Kidney tubule cell (primary cell): ENCODE measurements around the gene DOCK10.

ENCODE experiments used
- DNase-seq: peaks from one replicate; pipeline ENCODE4 v3.0.0-alpha.2; 2018; ENCODE audit warnings: low spot score

Gene DOCK10

GRCh38 chr2:225011585-225011984, 30.7 kb downstream of the DOCK10 start:
- no peak for DNase-seq

GRCh38 chr2:225010804-225011203, 31.5 kb downstream of the DOCK10 start:
- DNase-seq: peak; percentile 76

GRCh38 chr2:225009768-225010167, 32.5 kb downstream of the DOCK10 start:
- peak; percentile 83 for DNase-seq

GRCh38 chr2:225008935-225009334, 33.3 kb downstream of the DOCK10 start:
- DNase-seq: peak; percentile 19

GRCh38 chr2:225008179-225008856, 34.0 kb downstream of the DOCK10 start:
- DNase-seq: no peak

- DNase-seq: no peak
Measured at GRCh38 chr2:225006730-225007129, 35.5 kb downstream of the DOCK10 start.

GRCh38 chr2:225004597-225004996, 37.7 kb downstream of the DOCK10 start:
- peak; percentile 80 for DNase-seq

GRCh38 chr2:225002656-225003045, 39.6 kb downstream of the DOCK10 start:
- DNase-seq: peak; percentile 95

GRCh38 chr2:225002039-225002655, 40.1 kb downstream of the DOCK10 start:
- DNase-seq: peak; percentile 66

GRCh38 chr2:224999754-225000153, 42.5 kb downstream of the DOCK10 start:
- DNase-seq: no peak

- DNase-seq: no peak
Measured at GRCh38 chr2:224999321-224999720, 42.9 kb downstream of the DOCK10 start.

- DNase-seq: no peak
Measured at GRCh38 chr2:224997802-224998201, 44.5 kb downstream of the DOCK10 start.

- no peak for DNase-seq
Measured at GRCh38 chr2:224995419-224995818, 46.8 kb downstream of the DOCK10 start.

GRCh38 chr2:224994242-224994823, 47.9 kb downstream of the DOCK10 start:
- no peak for DNase-seq

- DNase-seq: no peak
Measured at GRCh38 chr2:224990710-224991109, 51.6 kb downstream of the DOCK10 start.

- peak; percentile 27 for DNase-seq
Measured at GRCh38 chr2:224987733-224988132, 54.5 kb downstream of the DOCK10 start.

GRCh38 chr2:224986477-224986876, 55.8 kb downstream of the DOCK10 start:
- DNase-seq: no peak

- DNase-seq: no peak
Measured at GRCh38 chr2:224984637-224985036, 57.6 kb downstream of the DOCK10 start.

- no peak for DNase-seq
Measured at GRCh38 chr2:224983712-224984554, 58.3 kb downstream of the DOCK10 start.

- DNase-seq: no peak
Measured at GRCh38 chr2:224982910-224983711, 59.2 kb downstream of the DOCK10 start.

GRCh38 chr2:224982226-224982625, 60.0 kb downstream of the DOCK10 start:
- DNase-seq: no peak
